IPS DF 19.7 (cell line): Measurements from ENCODE around the gene SPIRE2.
"Not testable (repeated sequence)": the region's sequence is repeated elsewhere in the genome, so short reads cannot be mapped to it uniquely, and the experiment has no call there.

Experiments used
- DNase-seq: peaks from one replicate; pipeline ENCODE4 v3.0.0-alpha.2; 2013; ENCODE audit warnings: low read depth, low spot score

The SPIRE2 gene

GRCh38 chr16:89834813-89835363 is 6.6 kb downstream of the SPIRE2 start:
- not testable (repeated sequence) for DNase-seq

GRCh38 chr16:89836484-89836883 is 8.2 kb downstream of the SPIRE2 start:
- DNase-seq = not testable (repeated sequence)

GRCh38 chr16:89837014-89837546 is 8.8 kb downstream of the SPIRE2 start:
- no peak for DNase-seq

- DNase-seq = no peak
Observed at GRCh38 chr16:89841275-89841674, 13.0 kb downstream of the SPIRE2 start.

GRCh38 chr16:89842471-89843408 is 14.5 kb downstream of the SPIRE2 start:
- DNase-seq = no peak

GRCh38 chr16:89843409-89844350 is 15.4 kb downstream of the SPIRE2 start:
- DNase-seq = no peak

- DNase-seq = no peak
Observed at GRCh38 chr16:89844739-89845339, 16.6 kb downstream of the SPIRE2 start.

- no peak for DNase-seq
Observed at GRCh38 chr16:89845417-89845816, 17.1 kb downstream of the SPIRE2 start.

- no peak for DNase-seq
Observed at GRCh38 chr16:89847051-89847939, 19.0 kb downstream of the SPIRE2 start.

GRCh38 chr16:89847940-89848297 is 19.6 kb downstream of the SPIRE2 start:
- no peak for DNase-seq

- DNase-seq = no peak
Observed at GRCh38 chr16:89848974-89849373, 20.7 kb downstream of the SPIRE2 start.

GRCh38 chr16:89853306-89853993 is 25.2 kb downstream of the SPIRE2 start:
- no peak for DNase-seq

- no peak for DNase-seq
Observed at GRCh38 chr16:89855301-89855945, 27.1 kb downstream of the SPIRE2 start.

GRCh38 chr16:89855986-89856385 is 27.7 kb downstream of the SPIRE2 start:
- no peak for DNase-seq

- DNase-seq = no peak
Observed at GRCh38 chr16:89858973-89859614, 30.8 kb downstream of the SPIRE2 start.

GRCh38 chr16:89859615-89860007 is 31.3 kb downstream of the SPIRE2 start:
- no peak for DNase-seq

GRCh38 chr16:89860747-89861304 is 32.6 kb downstream of the SPIRE2 start:
- no peak for DNase-seq

- DNase-seq = no peak
Observed at GRCh38 chr16:89861648-89862047, 33.4 kb downstream of the SPIRE2 start.
